ENCODE data around the gene RAPGEF1.

RAPGEF1 gene

DNA sequence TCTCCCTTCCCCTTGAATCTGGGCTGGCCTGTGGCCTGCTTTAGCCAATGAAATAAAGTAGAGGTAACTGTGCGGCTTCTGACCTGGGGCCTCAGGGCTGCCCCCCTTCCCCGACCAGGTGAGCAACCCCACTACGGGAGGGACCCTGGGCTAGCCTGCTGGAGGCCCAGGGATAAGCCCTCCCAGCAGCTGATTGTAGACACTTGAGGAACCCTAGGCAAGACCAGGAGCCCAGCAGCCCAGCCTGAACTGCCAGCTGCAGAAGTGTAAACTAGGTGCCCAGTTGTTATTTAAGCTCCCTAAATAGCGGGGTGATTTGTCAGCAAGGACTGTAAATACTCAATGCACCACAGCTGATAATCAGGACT is 41.3 kb downstream of the RAPGEF1 start:
- H3K27ac ChIP-seq (replicated peaks), result peak overlapping the region; percentile 18; the same call in 1 of the 2 replicates
- no peaks in the 10 kb centered on the region for H3K27me3 ChIP-seq (ENCODE audit: insufficient read depth, poor library complexity, severe bottlenecking)

DNA sequence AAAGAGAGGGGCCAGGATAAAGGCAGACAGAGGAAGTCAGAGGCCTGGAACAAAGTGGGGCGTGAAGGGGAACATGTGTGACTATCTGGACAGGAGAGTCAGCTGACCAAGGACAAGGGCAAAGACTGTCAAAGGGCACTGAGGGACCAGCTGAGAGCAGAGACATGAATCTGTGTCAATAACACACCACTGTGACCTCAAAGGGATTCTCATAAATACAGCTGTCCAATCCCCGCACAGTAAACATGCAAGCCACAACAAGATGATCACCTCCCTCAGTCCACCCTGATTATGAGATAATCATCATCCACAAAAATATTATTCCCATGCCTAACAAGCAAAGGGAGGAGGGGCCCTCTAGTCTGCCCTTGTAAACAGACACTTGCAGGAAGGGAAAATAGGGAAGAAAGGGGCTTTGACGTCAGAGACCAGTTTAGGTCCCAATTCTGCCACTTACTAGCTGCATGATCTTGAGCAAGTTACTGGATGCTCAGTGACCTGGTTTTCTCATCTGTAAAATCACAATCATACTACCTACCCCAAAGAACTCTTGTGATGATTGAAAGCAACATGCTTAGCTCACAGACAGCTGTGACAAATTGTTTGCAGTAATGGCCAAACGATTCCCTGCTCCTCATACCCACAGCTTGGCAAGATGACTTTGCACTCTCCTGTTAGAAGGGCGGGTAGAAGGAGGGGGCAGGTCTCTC is 41.8 kb downstream of the RAPGEF1 start:
- DNase-seq (ENCODE audit: low read depth in 1 of 2, low spot score in 1 of 2), result peak in 1 of 2 experiments; percentile 49
- TF ChIP-seq POLR2AphosphoS5 (IDR thresholded peaks at IDR 0.05; ENCODE audit: low read depth) (no peak), GABPA (IDR thresholded peaks at IDR 0.05; ENCODE audit: low read depth) (no peak), SPI1 (IDR thresholded peaks at IDR 0.05; ENCODE audit: borderline replicate concordance, low read depth) (no peak)
- TF ChIP-seq, protein P1, sequence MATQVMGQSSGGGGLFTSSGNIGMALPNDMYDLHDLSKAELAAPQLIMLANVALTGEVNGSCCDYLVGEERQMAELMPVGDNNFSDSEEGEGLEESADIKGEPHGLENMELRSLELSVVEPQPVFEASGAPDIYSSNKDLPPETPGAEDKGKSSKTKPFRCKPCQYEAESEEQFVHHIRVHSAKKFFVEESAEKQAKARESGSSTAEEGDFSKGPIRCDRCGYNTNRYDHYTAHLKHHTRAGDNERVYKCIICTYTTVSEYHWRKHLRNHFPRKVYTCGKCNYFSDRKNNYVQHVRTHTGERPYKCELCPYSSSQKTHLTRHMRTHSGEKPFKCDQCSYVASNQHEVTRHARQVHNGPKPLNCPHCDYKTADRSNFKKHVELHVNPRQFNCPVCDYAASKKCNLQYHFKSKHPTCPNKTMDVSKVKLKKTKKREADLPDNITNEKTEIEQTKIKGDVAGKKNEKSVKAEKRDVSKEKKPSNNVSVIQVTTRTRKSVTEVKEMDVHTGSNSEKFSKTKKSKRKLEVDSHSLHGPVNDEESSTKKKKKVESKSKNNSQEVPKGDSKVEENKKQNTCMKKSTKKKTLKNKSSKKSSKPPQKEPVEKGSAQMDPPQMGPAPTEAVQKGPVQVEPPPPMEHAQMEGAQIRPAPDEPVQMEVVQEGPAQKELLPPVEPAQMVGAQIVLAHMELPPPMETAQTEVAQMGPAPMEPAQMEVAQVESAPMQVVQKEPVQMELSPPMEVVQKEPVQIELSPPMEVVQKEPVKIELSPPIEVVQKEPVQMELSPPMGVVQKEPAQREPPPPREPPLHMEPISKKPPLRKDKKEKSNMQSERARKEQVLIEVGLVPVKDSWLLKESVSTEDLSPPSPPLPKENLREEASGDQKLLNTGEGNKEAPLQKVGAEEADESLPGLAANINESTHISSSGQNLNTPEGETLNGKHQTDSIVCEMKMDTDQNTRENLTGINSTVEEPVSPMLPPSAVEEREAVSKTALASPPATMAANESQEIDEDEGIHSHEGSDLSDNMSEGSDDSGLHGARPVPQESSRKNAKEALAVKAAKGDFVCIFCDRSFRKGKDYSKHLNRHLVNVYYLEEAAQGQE (IDR thresholded peaks at IDR 0.05; ENCODE audit: insufficient replicate concordance, low read depth), result no peak
- TF ChIP-seq, protein P2, sequence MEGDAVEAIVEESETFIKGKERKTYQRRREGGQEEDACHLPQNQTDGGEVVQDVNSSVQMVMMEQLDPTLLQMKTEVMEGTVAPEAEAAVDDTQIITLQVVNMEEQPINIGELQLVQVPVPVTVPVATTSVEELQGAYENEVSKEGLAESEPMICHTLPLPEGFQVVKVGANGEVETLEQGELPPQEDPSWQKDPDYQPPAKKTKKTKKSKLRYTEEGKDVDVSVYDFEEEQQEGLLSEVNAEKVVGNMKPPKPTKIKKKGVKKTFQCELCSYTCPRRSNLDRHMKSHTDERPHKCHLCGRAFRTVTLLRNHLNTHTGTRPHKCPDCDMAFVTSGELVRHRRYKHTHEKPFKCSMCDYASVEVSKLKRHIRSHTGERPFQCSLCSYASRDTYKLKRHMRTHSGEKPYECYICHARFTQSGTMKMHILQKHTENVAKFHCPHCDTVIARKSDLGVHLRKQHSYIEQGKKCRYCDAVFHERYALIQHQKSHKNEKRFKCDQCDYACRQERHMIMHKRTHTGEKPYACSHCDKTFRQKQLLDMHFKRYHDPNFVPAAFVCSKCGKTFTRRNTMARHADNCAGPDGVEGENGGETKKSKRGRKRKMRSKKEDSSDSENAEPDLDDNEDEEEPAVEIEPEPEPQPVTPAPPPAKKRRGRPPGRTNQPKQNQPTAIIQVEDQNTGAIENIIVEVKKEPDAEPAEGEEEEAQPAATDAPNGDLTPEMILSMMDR (IDR thresholded peaks at IDR 0.05; ENCODE audit: insufficient read depth, low read length), result no peak
- H3K4me3 ChIP-seq (replicated peaks; ENCODE audit: insufficient read depth, low read length), result no peak overlapping the region
- no peak overlapping the region; the same call in 1 of the 2 replicates for H3K27ac ChIP-seq (replicated peaks)
- H3K27me3 ChIP-seq (ENCODE audit: insufficient read depth, poor library complexity, severe bottlenecking), result no peaks in the 10 kb centered on the region

More for the DNA sequence above, 41.3 kb downstream of the RAPGEF1 start:
- no peak overlapping the region for H3K4me3 ChIP-seq (replicated peaks; ENCODE audit: insufficient read depth, low read length)
- no peak for DNase-seq (ENCODE audit: low read depth in 1 of 2, low spot score in 1 of 2)
- TF ChIP-seq GABPA (IDR thresholded peaks at IDR 0.05; ENCODE audit: low read depth), result no peak
- TF ChIP-seq, protein P1 (IDR thresholded peaks at IDR 0.05; ENCODE audit: insufficient replicate concordance, low read depth), result no peak
- TF ChIP-seq POLR2AphosphoS5 (IDR thresholded peaks at IDR 0.05; ENCODE audit: low read depth), result no peak
- TF ChIP-seq, protein P2 (IDR thresholded peaks at IDR 0.05; ENCODE audit: insufficient read depth, low read length), result no peak
- TF ChIP-seq SPI1 (IDR thresholded peaks at IDR 0.05; ENCODE audit: borderline replicate concordance, low read depth), result no peak

DNA sequence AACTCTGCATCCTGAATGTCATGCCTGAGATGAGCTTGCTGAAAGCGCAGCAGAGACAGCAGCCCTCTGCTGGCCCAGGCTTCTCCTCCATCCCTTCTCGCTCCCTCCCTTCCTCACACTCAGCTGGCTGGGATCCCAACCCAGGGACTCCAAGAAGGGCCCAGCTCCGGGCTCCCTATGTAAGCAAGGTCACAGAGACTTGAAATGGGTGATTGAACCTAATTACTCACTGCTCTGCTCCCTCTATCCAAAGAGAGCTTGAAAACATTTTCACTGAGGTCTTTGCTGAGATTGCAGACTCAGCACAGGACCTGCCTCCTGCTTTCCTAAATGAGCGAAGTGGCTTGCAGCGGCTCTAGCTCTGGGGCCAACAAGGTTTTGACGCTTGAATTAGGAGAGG is 42.8 kb downstream of the RAPGEF1 start:
- TF ChIP-seq GABPA (IDR thresholded peaks at IDR 0.05; ENCODE audit: low read depth) (no peak), SPI1 (IDR thresholded peaks at IDR 0.05; ENCODE audit: borderline replicate concordance, low read depth) (no peak), POLR2AphosphoS5 (IDR thresholded peaks at IDR 0.05; ENCODE audit: low read depth) (no peak)
- TF ChIP-seq, protein P2 (IDR thresholded peaks at IDR 0.05; ENCODE audit: insufficient read depth, low read length), result no peak
- TF ChIP-seq, protein P1 (IDR thresholded peaks at IDR 0.05; ENCODE audit: insufficient replicate concordance, low read depth), result no peak
- H3K27ac ChIP-seq (replicated peaks), result no peak overlapping the region

More for the DNA sequence above, 42.8 kb downstream of the RAPGEF1 start:
- no peaks in the 10 kb centered on the region for H3K27me3 ChIP-seq (ENCODE audit: insufficient read depth, poor library complexity, severe bottlenecking)
- H3K4me3 ChIP-seq (replicated peaks; ENCODE audit: insufficient read depth, low read length), result no peak overlapping the region
- DNase-seq (ENCODE audit: low read depth in 1 of 2, low spot score in 1 of 2), result no peak
